Kidney glomerular epithelial cell (primary cell): ENCODE data around the gene NPFFR1.
A peak's percentile ranks its signal among the peaks of the same experiment; 100 is the strongest.

Source experiments
- DNase-seq: peaks from one replicate; lab custom pipeline; 2025; lab: John Stamatoyannopoulos, UW

The NPFFR1 gene, protein sequence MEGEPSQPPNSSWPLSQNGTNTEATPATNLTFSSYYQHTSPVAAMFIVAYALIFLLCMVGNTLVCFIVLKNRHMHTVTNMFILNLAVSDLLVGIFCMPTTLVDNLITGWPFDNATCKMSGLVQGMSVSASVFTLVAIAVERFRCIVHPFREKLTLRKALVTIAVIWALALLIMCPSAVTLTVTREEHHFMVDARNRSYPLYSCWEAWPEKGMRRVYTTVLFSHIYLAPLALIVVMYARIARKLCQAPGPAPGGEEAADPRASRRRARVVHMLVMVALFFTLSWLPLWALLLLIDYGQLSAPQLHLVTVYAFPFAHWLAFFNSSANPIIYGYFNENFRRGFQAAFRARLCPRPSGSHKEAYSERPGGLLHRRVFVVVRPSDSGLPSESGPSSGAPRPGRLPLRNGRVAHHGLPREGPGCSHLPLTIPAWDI

GRCh38 chr10:70283445-70284399 is at the start of gene NPFFR1:
TSS of gene NPFFR1 (minus strand) at chr10:70284004. CDS start at chr10:70283676, 328 bp downstream.
- DNase-seq = no peak

- no peak for DNase-seq
These were observed 49.5 kb upstream of the NPFFR1 start for GRCh38 chr10:70333268-70333667.

- peak; percentile 98 for DNase-seq
These were observed 47.9 kb upstream of the NPFFR1 start for GRCh38 chr10:70331486-70332268.

DNA sequence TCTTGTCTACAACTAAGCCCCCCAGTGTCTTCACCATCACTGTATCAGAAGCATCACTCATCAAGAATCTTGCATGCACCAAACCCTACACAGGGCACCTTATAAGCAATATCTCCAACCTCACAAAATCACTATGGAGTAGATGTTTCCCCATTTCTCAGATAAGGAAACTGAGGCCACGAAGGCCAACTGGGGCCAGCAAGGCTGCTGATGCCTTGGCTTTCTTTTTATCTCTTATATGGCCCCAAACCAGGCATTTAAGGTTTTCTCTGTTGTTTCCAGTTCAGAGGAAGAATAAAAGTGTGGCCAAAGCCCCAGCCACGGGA is 47.3 kb upstream of the NPFFR1 start:
- DNase-seq = no peak

DNA sequence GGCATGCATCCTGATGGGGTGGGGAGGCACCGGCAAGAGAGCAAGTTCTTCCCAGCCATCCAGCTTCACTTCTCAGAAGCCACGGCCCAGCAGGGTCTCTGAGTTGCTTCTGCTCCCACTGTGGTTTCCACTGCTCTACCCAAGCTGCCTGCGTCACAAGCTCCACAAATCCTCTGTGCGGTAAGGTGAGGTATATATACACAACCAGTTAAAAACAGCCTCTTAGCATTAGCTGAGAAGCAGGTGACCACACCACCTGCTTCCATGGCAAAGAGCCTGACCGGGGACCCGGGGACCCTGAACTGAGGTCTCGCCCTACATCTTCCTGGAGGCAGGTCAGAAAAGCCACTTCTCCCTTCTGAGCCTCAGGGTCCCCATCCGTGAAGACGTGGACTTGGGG is 46.9 kb upstream of the NPFFR1 start:
- no peak for DNase-seq

DNA sequence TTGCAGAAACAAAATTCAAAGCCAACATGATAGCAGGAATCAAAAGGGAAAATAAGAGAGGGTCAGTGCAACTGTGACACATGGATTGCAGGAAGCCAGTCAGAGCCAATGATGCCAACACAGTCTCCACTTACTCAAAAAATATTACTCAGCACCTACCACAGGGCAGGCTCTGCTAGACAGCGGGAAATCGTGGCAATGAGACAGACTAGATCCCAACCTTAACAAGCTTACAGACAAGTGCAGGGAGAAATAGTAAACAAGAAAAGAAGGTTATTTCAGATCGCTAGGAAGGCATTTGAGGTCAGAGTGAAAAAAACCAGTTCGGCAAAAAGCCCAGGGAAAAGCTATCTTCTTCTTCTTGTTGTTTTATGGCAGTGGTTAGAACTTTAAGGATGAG is 45.2 kb upstream of the NPFFR1 start:
- DNase-seq = peak; percentile 31

DNA sequence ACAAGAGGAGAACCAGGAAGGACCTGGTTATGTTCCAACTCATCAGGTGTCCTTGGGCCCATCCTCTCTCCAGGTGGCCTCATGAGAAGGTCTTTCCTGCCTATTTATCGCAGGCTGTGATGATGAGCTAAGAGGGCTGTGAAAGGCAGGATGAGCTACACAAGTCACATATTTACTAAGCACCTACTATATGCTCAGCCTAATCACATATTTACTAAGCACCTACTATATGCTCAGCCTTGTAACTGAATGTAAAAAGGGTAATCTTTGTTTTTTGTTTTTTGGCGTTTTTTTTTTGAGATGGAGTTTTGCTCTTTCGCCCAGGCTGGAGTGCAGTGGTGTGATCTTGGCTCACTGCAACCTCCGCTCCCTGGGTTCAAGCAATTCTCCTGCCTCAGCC is 44.2 kb upstream of the NPFFR1 start:
- no peak for DNase-seq

- no peak for DNase-seq
These were observed 41.4 kb upstream of the NPFFR1 start for GRCh38 chr10:70324951-70325781.

DNA sequence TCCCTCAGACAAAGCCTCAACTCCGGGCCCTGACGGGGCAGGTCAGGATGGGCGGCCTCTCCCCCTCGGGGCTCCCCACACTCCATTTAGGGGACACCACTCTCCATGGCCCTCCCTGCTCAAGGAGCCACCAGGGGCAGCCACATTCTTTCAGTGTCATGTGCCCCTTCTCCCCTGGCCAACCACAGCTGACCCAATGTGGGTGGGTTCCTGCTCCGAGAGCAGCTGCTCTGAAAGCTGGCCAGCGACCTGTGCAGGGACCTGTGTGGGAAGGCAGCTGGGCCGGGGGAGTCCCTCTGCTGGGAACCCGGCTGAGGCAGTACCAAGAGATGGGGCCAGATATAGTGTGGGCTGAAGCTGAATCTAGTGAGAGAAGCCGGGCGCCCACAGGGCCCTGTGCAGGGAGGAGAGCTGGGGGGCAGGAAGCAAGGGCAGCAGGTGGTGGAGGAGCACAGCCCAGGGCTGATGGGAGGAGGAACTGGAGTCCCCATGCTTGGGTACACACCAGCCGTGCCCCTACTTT is 40.6 kb upstream of the NPFFR1 start:
- no peak for DNase-seq

DNA sequence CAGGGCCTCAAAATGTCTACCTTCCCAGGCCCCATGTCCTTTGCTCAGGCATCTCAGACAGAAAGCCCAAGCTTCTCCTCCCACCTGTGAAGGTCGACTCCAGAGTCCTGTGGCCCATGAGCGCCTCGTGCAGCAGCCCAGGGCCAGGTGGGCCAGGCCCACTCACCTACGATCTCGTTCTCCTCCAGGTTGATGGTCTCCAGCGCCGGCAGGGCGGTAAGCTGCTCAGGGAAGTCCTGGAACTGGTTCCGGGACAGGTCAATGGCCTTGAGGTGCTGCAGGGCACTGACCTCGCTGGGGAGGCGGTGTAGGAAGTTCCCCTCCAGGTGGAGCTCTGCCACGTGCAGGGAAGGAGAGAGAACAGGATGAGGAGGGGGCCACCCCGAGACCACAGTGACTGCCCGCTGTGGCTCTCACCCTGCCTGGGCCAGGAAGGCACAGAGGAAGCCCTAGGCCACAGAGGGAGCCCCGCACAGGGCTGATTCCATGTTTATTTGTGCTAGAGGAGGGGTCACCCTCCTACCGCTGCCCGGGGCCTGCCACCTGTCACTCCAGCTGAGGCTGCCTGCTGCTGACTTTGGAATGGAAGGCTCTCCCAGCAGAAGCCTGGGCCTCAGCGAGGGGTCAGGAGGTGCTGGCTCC is 40.0 kb upstream of the NPFFR1 start:
- no peak for DNase-seq

DNA sequence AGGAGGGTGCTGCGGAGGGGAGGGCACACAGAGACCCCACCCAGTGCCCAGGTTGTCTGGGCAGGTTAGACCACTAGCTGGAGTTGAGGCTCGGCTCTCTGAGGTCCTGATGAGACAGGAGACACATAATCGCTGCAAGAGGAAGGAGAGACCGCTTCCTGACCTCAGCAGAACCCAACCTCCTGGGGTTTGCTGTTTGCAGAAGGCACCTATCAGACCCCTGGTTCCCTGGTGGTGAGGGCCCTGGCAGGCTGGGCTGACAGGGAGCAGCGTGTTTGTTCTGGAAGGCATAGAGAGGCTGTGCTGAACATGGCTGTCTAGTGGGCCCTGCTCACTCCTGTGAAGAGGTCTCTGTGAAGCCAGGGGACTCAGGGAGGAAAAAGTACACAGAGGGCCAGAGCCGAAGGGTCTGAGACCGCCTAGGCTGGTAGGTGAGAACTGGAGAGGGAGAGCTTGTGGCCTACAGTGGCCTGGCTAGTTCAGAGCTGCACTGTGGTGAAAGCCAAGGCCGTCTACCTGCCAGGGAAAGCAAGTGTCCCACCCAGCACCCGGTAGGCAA is 39.4 kb upstream of the NPFFR1 start:
- no peak for DNase-seq

GRCh38 chr10:70321897-70322890 is 38.4 kb upstream of the NPFFR1 start:
- no peak for DNase-seq

- DNase-seq = no peak
These were observed 37.4 kb upstream of the NPFFR1 start for GRCh38 chr10:70321233-70321632.

DNA sequence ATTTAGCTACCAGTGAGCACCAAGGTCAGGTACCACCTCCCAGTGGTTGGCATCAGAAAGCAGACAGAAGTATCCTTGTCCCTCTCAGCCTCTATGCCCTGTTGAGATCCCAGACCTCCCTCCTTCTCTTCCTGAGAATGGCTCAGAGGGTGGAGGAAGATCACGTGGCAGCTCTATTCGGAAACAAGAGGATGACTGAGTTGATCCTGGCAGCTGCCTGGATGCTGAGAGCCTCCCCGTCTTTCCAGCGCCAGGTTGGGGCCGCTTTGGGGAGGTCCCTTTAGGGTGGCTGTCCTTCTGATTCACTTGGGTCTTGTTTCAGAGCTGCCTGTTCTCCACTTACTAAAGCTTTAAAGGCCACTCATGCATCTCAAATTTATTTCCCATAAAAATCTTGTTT is 36.9 kb upstream of the NPFFR1 start:
- no peak for DNase-seq

DNA sequence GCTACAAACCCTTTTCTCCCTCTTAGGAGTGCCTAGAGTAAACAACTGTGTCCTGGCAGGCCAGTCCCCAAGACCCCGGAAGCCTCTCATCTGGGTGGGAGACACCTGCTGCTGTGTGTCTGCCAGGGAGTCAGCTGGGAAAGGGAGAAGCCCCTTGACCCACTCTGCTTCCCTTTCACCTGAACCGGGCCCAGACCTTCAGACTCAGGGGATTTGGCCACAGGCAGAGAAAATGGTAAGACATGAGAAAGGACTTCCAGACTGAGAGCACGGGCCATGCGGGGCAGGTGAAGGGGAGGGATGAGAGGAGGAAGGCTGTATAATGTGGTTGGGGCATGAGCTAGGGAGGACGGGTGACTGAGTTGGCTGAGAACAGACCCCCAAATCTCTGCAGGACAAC is 36.0 kb upstream of the NPFFR1 start:
- no peak for DNase-seq

GRCh38 chr10:70319183-70319582 is 35.4 kb upstream of the NPFFR1 start:
- no peak for DNase-seq

DNA sequence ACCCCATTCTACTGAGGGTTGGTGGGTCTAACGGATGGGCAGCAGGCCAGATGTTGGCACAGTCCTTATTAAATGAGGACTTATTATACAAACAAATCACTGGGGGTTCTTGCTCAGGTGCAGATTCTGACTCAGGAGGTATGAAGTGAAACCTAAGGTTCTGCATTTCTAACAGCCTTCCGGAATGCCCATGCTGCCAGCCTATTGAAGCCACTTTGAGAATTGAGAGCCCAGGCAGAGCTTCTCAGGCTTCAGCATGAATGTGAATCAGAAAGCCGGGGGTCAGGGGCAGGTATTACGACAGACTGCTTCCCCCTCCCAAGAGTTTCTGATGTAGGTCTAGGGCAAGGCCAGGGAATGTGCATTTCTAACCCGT is 34.1 kb upstream of the NPFFR1 start:
- DNase-seq = no peak

GRCh38 chr10:70317272-70317942 is 33.6 kb upstream of the NPFFR1 start:
- no peak for DNase-seq

DNA sequence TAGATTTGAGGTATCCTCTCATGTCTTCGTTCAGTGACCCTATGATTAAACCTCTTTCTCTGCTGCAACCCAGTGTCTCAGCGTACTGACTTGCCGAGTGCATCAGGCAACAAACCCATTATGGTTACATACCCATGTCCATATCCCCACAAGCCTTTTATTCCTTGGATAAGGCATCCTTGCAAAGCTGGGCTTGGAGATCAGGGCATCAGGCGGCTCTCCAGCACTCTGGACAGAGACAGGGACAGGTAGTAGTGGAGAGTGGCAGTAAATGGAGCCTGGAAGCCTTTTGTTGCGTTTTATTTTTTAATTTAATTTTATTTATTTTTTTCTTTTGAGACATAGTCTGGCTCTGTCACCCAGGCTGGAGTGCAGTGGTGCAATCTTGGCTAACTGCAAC is 32.0 kb upstream of the NPFFR1 start:
- no peak for DNase-seq
